GM12878 (cell line): ENCODE results near the gene PPP1R15A. TPM values are rescaled to one million over a fixed set of nuclear protein-coding genes. Genes with fewer than 3 reads are reported as not detected.

Source experiments
- ATAC-seq: fragments of 200-7000 bp; cut with Tn5 transposase; 3 replicates; pipeline ENCODE4 v1.9.1; 2020; ENCODE audit warnings: mild to moderate bottlenecking, moderate library complexity
- BruUV-seq: library from RNA; stranded (reverse); fragments of 400-500 nt; replicated peaks from 2 replicates; lab custom pipeline; 2021; lab: Mats Ljungman, UMichigan
- CTCF ChIA-PET: fragments of 300-600 bp; sonication (Branson Sonifier 250); formaldehyde crosslinking; extraction: SDS; loops from one replicate; lab custom pipeline; 2021; ENCODE audit warnings: inconsistent platforms; lab: Yijun Ruan, JAX
- POLR2A ChIA-PET: fragments of 350-600 bp; formaldehyde crosslinking; extraction: SDS; loops from one replicate; lab custom pipeline; 2021; ENCODE audit warnings: inconsistent platforms; lab: Charles Lee
- RAD21 ChIA-PET: fragments of 300-600 bp; sonication (Branson Sonifier 250); formaldehyde crosslinking; loops from one replicate; lab custom pipeline; 2023; ENCODE audit warnings: antibody characterized with exemption; ENCODE audit not compliant: unreplicated experiment; lab: Charles Lee
- SMC1A ChIA-PET: fragments of 300-600 bp; sonication (Branson Sonifier 250); formaldehyde crosslinking; loops from one replicate; lab custom pipeline; 2023; ENCODE audit not compliant: unreplicated experiment, uncharacterized antibody; lab: Charles Lee
- DNase-seq: peaks from one replicate; pipeline ENCODE4 v3.0.0-alpha.2; 2011; ENCODE audit warnings: low read depth, low spot score
- FAIRE-seq: peaks from 3 replicates; lab custom pipeline; 2011; peaks lifted over from hg19 to GRCh38; lab: Jason Lieb, UNC
- H2AFZ ChIP-seq: 2 replicates; pipeline ENCODE4 v1.6.0; 2011; ENCODE audit warnings: low read depth, low read length, control low read depth; ENCODE audit not compliant: control insufficient read depth
- H3K27ac ChIP-seq: 2 replicates; pipeline ENCODE4 v1.5.1; 2011; ENCODE audit warnings: control low read depth; ENCODE audit not compliant: control insufficient read depth, insufficient read depth
- H3K27me3 ChIP-seq, 2 experiments: replicated peaks in 1 of 2; 2 replicates each; pipeline versions ENCODE4 v1.6.0 to v1.6.1; 2011; ENCODE audit warnings: low read length in 1 of 2; ENCODE audit not compliant: control insufficient read depth in 2 of 2, insufficient read depth in 2 of 2
- H3K36me3 ChIP-seq, 2 experiments: 2 replicates each; pipeline ENCODE4 v1.5.1; 2011; ENCODE audit warnings: low read length in 1 of 2; ENCODE audit not compliant: control insufficient read depth in 2 of 2, insufficient read depth in 2 of 2
- H3K4me1 ChIP-seq: 2 replicates; pipeline ENCODE4 v1.6.1; 2011; ENCODE audit warnings: mild to moderate bottlenecking, low read length, moderate library complexity, mixed read lengths; ENCODE audit not compliant: control insufficient read depth, insufficient read depth
- H3K4me2 ChIP-seq: 2 replicates; pipeline ENCODE4 v1.6.0; 2011; ENCODE audit warnings: control low read depth; ENCODE audit not compliant: control insufficient read depth, insufficient read depth
- H3K4me3 ChIP-seq: fragments of 200-600 bp; sonication (generic); 2 replicates; pipeline ENCODE4 v1.5.1; 2016
- H3K79me2 ChIP-seq: 2 replicates; pipeline ENCODE4 v1.6.0; 2011; ENCODE audit warnings: low read length; ENCODE audit not compliant: control insufficient read depth, insufficient read depth
- H3K9ac ChIP-seq: 2 replicates; pipeline ENCODE4 v1.8.0; 2011; ENCODE audit warnings: low read length, control low read depth, mixed read lengths; ENCODE audit not compliant: control insufficient read depth, insufficient read depth
- H3K9me3 ChIP-seq: replicated peaks from 3 replicates; pipeline ENCODE4 v1.5.1; 2011; ENCODE audit warnings: mild to moderate bottlenecking, low read length; ENCODE audit not compliant: control insufficient read depth, insufficient read depth
- H4K20me1 ChIP-seq: 2 replicates; pipeline ENCODE4 v1.6.0; 2011; ENCODE audit not compliant: control insufficient read depth, insufficient read depth
- CEBPZ ChIP-seq: fragments of 150-350 bp; IDR thresholded peaks from 2 replicates; pipeline ENCODE4 v1.6.1; 2016; ENCODE audit warnings: low read depth, low read length
- CHD1 ChIP-seq: IDR thresholded peaks from 2 replicates; pipeline ENCODE4 v1.6.1; 2012; ENCODE audit warnings: low read depth, low read length, improper control_type of control experiment
- ELK1 ChIP-seq: IDR thresholded peaks from 2 replicates; pipeline ENCODE4 v1.6.1; 2012; ENCODE audit warnings: low read depth, low read length, improper control_type of control experiment
- EP300 ChIP-seq, 2 experiments: fragments of 150-350 bp in 1 of 2; IDR thresholded peaks; 2 replicates each; pipeline ENCODE4 v1.6.1; 2011 to 2012; ENCODE audit warnings: low read depth in 2 of 2, low read length in 2 of 2, borderline replicate concordance in 1 of 2, improper control_type of control experiment in 1 of 2, inconsistent platforms in 1 of 2; ENCODE audit not compliant: control insufficient read depth in 1 of 2
- EZH2 ChIP-seq: IDR thresholded peaks from 2 replicates; pipeline ENCODE4 v1.6.1; 2012; ENCODE audit warnings: low read depth, mild to moderate bottlenecking, control low read depth, inconsistent platforms, low read length, borderline replicate concordance; ENCODE audit not compliant: control insufficient read depth
- FOXK2 ChIP-seq: fragments of 450-650 bp; IDR thresholded peaks from 2 replicates; pipeline ENCODE4 v1.6.1; 2017; ENCODE audit warnings: mild to moderate bottlenecking, moderate library complexity
- GABPA ChIP-seq: IDR thresholded peaks from 2 replicates; pipeline ENCODE4 v1.6.1; 2014; ENCODE audit warnings: antibody characterized with exemption, low read depth, mild to moderate bottlenecking, inconsistent platforms
- HDAC2 ChIP-seq: fragments of 200-600 bp; sonication (generic); IDR thresholded peaks from 2 replicates; pipeline ENCODE4 v1.6.1; 2017
- LARP7 ChIP-seq: fragments of 450-650 bp; IDR thresholded peaks from 2 replicates; pipeline ENCODE4 v1.6.1; 2017; ENCODE audit warnings: mild to moderate bottlenecking
- WRNIP1 ChIP-seq: IDR thresholded peaks from 2 replicates; pipeline ENCODE4 v1.6.1; 2011; ENCODE audit warnings: low read depth, low read length, improper control_type of control experiment, borderline replicate concordance
- ZNF217 ChIP-seq: fragments of 450-650 bp; IDR thresholded peaks from 2 replicates; pipeline ENCODE4 v1.6.1; 2017; ENCODE audit warnings: antibody characterized with exemption, mild to moderate bottlenecking
- ZNF622 ChIP-seq: fragments of 450-650 bp; IDR thresholded peaks from 2 replicates; pipeline ENCODE4 v1.6.1; 2017; ENCODE audit warnings: mild to moderate bottlenecking, inconsistent platforms
- WGBS: methylation state at CpG from one replicate; pipeline ENCODE4 v1.1.6; 2016; ENCODE audit warnings: low lambda C conversion rate; ENCODE audit not compliant: insufficient replicate concordance, insufficient coverage; ENCODE audit errors: missing lambda C conversion rate; 5-methylcytosine and 5-hydroxymethylcytosine counted together
- in situ Hi-C: fragments of 300-500 bp; cut with MboI; formaldehyde crosslinking; loops from 9 replicates; pipeline ENCODE4 v1.14.3; 2018; ENCODE audit warnings: mixed read lengths
- intact Hi-C: fragments of 100-400 bp; cut with micrococcal nuclease; formaldehyde crosslinking; loops from one replicate; pipeline ENCODE4 v1.14.2; 2022; ENCODE audit not compliant: unreplicated experiment
- polyA plus RNA-seq, 11 experiments: library from polyadenylated mRNA; depleted of rRNA in 4 of 11; unstranded in 6 of 11; stranded (reverse) in 5 of 11; fragments of >200 nt; fragmentation: Nextera tagmentation in 4 of 11; fragmentation: Illumina TruSeq in 1 of 11; extraction: Ambion mirVana in 4 of 11; extraction: Trizol in 1 of 11; gene quantifications; 1 replicate in 1 of 11; 2 replicates in 10 of 11; pipeline versions ENCODE4 v1.2.1 to v1.2.3, GENCODE V29; 2011 to 2016; ENCODE audit warnings: inconsistent platforms in 2 of 11, missing spikeins in 2 of 11, low read depth in 1 of 11
- total RNA-seq, 4 experiments: library from RNA; depleted of rRNA in 3 of 4; stranded (reverse); fragments of >200 nt in 3 of 4; fragmentation: Illumina TruSeq in 1 of 4; extraction: Trizol in 1 of 4; gene quantifications; 2 replicates each; pipeline versions ENCODE4 v1.2.1 to v1.2.3, GENCODE V29; 2013 to 2021

The PPP1R15A gene
- total and polyA plus RNA-seq, 10 of the 15 experiments (the other 5 are each of a cell fraction or from before 2014, with no cell fraction given) = 0.68 to 50.8 (median 27.7) TPM

- ChIA-PET SMC1A (interaction anchor here (1.9 kb wide), 1 partner anchor 15 kb away, joined by 4 read pairs; no protein-coding TSS in a partner anchor), CTCF (interaction anchor here (1.0 kb wide), 1 partner anchor 80 kb away, joined by 5 read pairs; no protein-coding TSS in a partner anchor), POLR2A (interaction anchor here (0.6 to 1.9 kb wide), 3 partner anchors 16 to 74 kb away, joined by 3 to 11 read pairs (median 5); no protein-coding TSS in a partner anchor), RAD21 (interaction anchor here (0.7 kb wide), 1 partner anchor 556 kb away, joined by 3 read pairs; no protein-coding TSS in a partner anchor)
- Histone ChIP-seq H3K9me3 (no peaks in the 10 kb centered on the region), H2AFZ (no peak overlapping the region), H3K9ac (no peak overlapping the region), H3K4me2 (no peak overlapping the region), H3K4me1 (peaks cover 10% of the 10 kb centered on the region), H4K20me1 (no peaks in the 10 kb centered on the region), H3K79me2 (no peaks in the 10 kb centered on the region), H3K27me3 (no peaks in the 10 kb centered on the region), H3K27ac (peak overlapping the region; percentile 10; the same call in 1 of the 2 replicates), H3K4me3 (no peak overlapping the region)
- 72% methylated on average over 4 of the region's 4 CpGs for WGBS
- BruUV-seq = no TSS peak
- TF ChIP-seq LARP7 (no peak), FOXK2 (no peak)
- TF ChIP-seq, all 136 proteins: peak for 0
- ATAC-seq (no peak), DNase-seq (no peak), FAIRE-seq (no peak)
- in situ Hi-C loops = no loop called here
- H3K36me3 ChIP-seq = no peaks in the 10 kb centered on the region
- intact Hi-C loops = no loop called here
These were observed 18.3 kb downstream of the PPP1R15A start for GRCh38 chr19:48890551-48890950.

- ChIA-PET SMC1A (interaction anchor here (1.7 to 2.5 kb wide), 2 partner anchors 10 to 58 kb away, joined by 3 to 10 read pairs; no protein-coding TSS in a partner anchor), CTCF (interaction anchor here (1.3 to 1.4 kb wide), 2 partner anchors 9 to 53 kb away, joined by 5 to 6 read pairs; no protein-coding TSS in a partner anchor), POLR2A (interaction anchor here (0.6 to 2.6 kb wide), 8 partner anchors 9 to 567 kb away, joined by 3 to 22 read pairs (median 4); partner anchors contain the start of gene PPP1R15A), RAD21 (interaction anchor here (1.0 to 2.0 kb wide), 2 partner anchors 21 to 67 kb away, joined by 5 to 10 read pairs; no protein-coding TSS in a partner anchor)
- intact Hi-C loops (no loop called here), in situ Hi-C loops (no loop called here)
- 67% methylated on average over 21 of the region's 21 CpGs for WGBS
- Histone ChIP-seq H3K4me2 (peak overlapping the region; percentile 31), H3K4me1 (peaks cover 10% of the 10 kb centered on the region), H3K36me3 (no peaks in the 10 kb centered on the region), H3K9ac (no peak overlapping the region), H2AFZ (no peak overlapping the region), H3K27ac (peak overlapping the region; percentile 33; the same call in 1 of the 2 replicates), H3K4me3 (peak overlapping the region; percentile 56; the same call in 1 of the 2 replicates), H3K27me3 (no peaks in the 10 kb centered on the region), H3K79me2 (peaks cover 1% of the 10 kb centered on the region), H3K9me3 (no peaks in the 10 kb centered on the region), H4K20me1 (no peaks in the 10 kb centered on the region)
- no peak for DNase-seq
- FAIRE-seq = no peak
- ATAC-seq = no peak
- BruUV-seq = TSS peak; percentile 62
- TF ChIP-seq ELK1 = no peak
- TF ChIP-seq CEBPZ = no peak
- TF ChIP-seq EP300 (IDR thresholded peaks at IDR 0.05; ENCODE audit: borderline replicate concordance in 1 of 2, control insufficient read depth in 1 of 2, low read depth in 2 of 2, low read length in 2 of 2) = no peak
- no peak for TF ChIP-seq CHD1
- TF ChIP-seq ZNF622 = no peak
- no peak for TF ChIP-seq ZNF217
- TF ChIP-seq HDAC2 = no peak
- no peak for TF ChIP-seq WRNIP1
- no peak for TF ChIP-seq GABPA
- no peak for TF ChIP-seq EZH2
These were observed 23.0 kb downstream of the PPP1R15A start for GRCh38 chr19:48895226-48895625.
